CD4-positive, alpha-beta T cell treated with Interleukin-6 at 100 ng/mL for 8 hours (primary cell): Measurements from ENCODE around the gene ADAMTS18.

ENCODE experiments used
- DNase-seq: peaks from one replicate; pipeline ENCODE4 v3.0.0-alpha.2; 2020; ENCODE audit warnings: mixed read lengths, low spot score

ADAMTS18 gene

GRCh38 chr16:77437859-77438258, 3.0 kb upstream of the ADAMTS18 start:
- DNase-seq, result no peak

- DNase-seq, result no peak
Measured at GRCh38 chr16:77435272-77435820, 512 bp upstream of the ADAMTS18 start.

- DNase-seq, result no peak
Measured at GRCh38 chr16:77434022-77434529, 758 bp downstream of the ADAMTS18 start.

- no peak for DNase-seq
Measured at GRCh38 chr16:77433146-77433545, 1.7 kb downstream of the ADAMTS18 start.

- DNase-seq, result no peak
Measured at GRCh38 chr16:77432264-77432663, 2.6 kb downstream of the ADAMTS18 start.

- DNase-seq, result no peak
Measured at GRCh38 chr16:77430787-77431585, 3.8 kb downstream of the ADAMTS18 start.

GRCh38 chr16:77430360-77430759, 4.5 kb downstream of the ADAMTS18 start:
- no peak for DNase-seq

- no peak for DNase-seq
Measured at GRCh38 chr16:77424871-77425604, 9.8 kb downstream of the ADAMTS18 start.

- DNase-seq, result no peak
Measured at GRCh38 chr16:77422196-77422784, 12.5 kb downstream of the ADAMTS18 start.

GRCh38 chr16:77416939-77417480, 17.8 kb downstream of the ADAMTS18 start:
- no peak for DNase-seq

- DNase-seq, result no peak
Measured at GRCh38 chr16:77414752-77415231, 20.0 kb downstream of the ADAMTS18 start.

- DNase-seq, result no peak
Measured at GRCh38 chr16:77410449-77410848, 24.4 kb downstream of the ADAMTS18 start.

GRCh38 chr16:77409311-77409710, 25.5 kb downstream of the ADAMTS18 start:
- DNase-seq, result no peak

- DNase-seq, result no peak
Measured at GRCh38 chr16:77408607-77409006, 26.2 kb downstream of the ADAMTS18 start.

GRCh38 chr16:77406680-77407079, 28.2 kb downstream of the ADAMTS18 start:
- DNase-seq, result no peak

GRCh38 chr16:77404775-77405174, 30.1 kb downstream of the ADAMTS18 start:
- no peak for DNase-seq

- DNase-seq, result no peak
Measured at GRCh38 chr16:77403732-77404131, 31.1 kb downstream of the ADAMTS18 start.

GRCh38 chr16:77402672-77403071, 32.2 kb downstream of the ADAMTS18 start:
- DNase-seq, result no peak

GRCh38 chr16:77402118-77402517, 32.7 kb downstream of the ADAMTS18 start:
- no peak for DNase-seq

- DNase-seq, result no peak
Measured at GRCh38 chr16:77399546-77399945, 35.3 kb downstream of the ADAMTS18 start.

GRCh38 chr16:77399066-77399465, 35.8 kb downstream of the ADAMTS18 start:
- no peak for DNase-seq

GRCh38 chr16:77398495-77398894, 36.3 kb downstream of the ADAMTS18 start:
- no peak for DNase-seq
